Neutrophil (primary cell): ENCODE measurements around the gene ASB5.
"Not testable (repeated sequence)": the region's sequence is repeated elsewhere in the genome, so short reads cannot be mapped to it uniquely, and the experiment has no call there.

Experiments used
- H3K27ac ChIP-seq: fragments of 200-600 bp; sonication (generic); 2 replicates; pipeline ENCODE4 v1.5.1; 2016; ENCODE audit warnings: mild to moderate bottlenecking, moderate library complexity
- H3K27me3 ChIP-seq: fragments of 200-600 bp; sonication (generic); 2 replicates; pipeline ENCODE4 v1.6.0; 2016; ENCODE audit warnings: mild to moderate bottlenecking
- H3K36me3 ChIP-seq: fragments of 200-600 bp; sonication (generic); 2 replicates; pipeline ENCODE4 v1.5.1; 2017
- H3K4me1 ChIP-seq, 2 experiments: fragments of 200-600 bp in 1 of 2; sonication (generic) in 1 of 2; 1 replicate in 1 of 2; 2 replicates in 1 of 2; pipeline versions ENCODE4 v1.5.1 to v1.6.1; 2013 to 2016; ENCODE audit warnings: low read depth in 1 of 2, low read length in 1 of 2, mild to moderate bottlenecking in 1 of 2, moderate library complexity in 1 of 2; ENCODE audit not compliant: control insufficient read depth in 1 of 2, insufficient read depth in 1 of 2
- H3K4me3 ChIP-seq, 2 experiments: fragments of 200-600 bp in 1 of 2; sonication (generic) in 1 of 2; 1 replicate in 1 of 2; 2 replicates in 1 of 2; pipeline ENCODE4 v1.5.1; 2013 to 2016; ENCODE audit warnings: low read depth in 1 of 2, low read length in 1 of 2, mild to moderate bottlenecking in 1 of 2, moderate library complexity in 1 of 2
- H3K9me3 ChIP-seq: fragments of 200-600 bp; sonication (generic); 2 replicates; pipeline ENCODE4 v1.5.1; 2016
- TF ChIP-seq, protein P1 (sequence below): fragments of 200-600 bp; sonication (generic); IDR thresholded peaks from 2 replicates; pipeline ENCODE4 v1.5.1; 2016; ENCODE audit warnings: antibody characterized with exemption

ASB5 gene

DNA sequence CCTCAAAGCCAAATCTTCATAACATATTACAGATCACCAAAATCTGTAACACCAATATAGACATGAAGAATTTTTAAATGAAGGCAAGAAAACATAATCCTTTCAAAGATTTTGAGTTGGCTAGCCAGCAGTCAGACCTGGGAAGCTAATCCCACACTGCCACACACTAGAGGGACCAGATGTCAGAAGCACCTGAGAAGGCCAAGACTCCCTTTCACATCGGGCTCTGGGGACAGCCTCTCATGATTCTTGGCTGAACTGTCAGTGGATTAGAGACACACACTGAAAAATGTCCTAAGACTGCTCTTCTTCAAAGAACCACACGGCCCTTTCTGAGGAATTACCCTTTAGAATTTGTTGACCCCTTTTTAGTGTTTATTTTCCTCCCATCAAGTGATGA is 45.5 kb downstream of the ASB5 start:
- H3K4me3 ChIP-seq: no peak overlapping the region
- no peaks in the 10 kb centered on the region for H3K27me3 ChIP-seq
- TF ChIP-seq, protein P1, sequence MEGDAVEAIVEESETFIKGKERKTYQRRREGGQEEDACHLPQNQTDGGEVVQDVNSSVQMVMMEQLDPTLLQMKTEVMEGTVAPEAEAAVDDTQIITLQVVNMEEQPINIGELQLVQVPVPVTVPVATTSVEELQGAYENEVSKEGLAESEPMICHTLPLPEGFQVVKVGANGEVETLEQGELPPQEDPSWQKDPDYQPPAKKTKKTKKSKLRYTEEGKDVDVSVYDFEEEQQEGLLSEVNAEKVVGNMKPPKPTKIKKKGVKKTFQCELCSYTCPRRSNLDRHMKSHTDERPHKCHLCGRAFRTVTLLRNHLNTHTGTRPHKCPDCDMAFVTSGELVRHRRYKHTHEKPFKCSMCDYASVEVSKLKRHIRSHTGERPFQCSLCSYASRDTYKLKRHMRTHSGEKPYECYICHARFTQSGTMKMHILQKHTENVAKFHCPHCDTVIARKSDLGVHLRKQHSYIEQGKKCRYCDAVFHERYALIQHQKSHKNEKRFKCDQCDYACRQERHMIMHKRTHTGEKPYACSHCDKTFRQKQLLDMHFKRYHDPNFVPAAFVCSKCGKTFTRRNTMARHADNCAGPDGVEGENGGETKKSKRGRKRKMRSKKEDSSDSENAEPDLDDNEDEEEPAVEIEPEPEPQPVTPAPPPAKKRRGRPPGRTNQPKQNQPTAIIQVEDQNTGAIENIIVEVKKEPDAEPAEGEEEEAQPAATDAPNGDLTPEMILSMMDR: no peak
- H3K9me3 ChIP-seq: no peaks in the 10 kb centered on the region
- H3K27ac ChIP-seq: no peak overlapping the region
- no peaks in the 10 kb centered on the region for H3K36me3 ChIP-seq
- no peaks in the 10 kb centered on the region for H3K4me1 ChIP-seq

DNA sequence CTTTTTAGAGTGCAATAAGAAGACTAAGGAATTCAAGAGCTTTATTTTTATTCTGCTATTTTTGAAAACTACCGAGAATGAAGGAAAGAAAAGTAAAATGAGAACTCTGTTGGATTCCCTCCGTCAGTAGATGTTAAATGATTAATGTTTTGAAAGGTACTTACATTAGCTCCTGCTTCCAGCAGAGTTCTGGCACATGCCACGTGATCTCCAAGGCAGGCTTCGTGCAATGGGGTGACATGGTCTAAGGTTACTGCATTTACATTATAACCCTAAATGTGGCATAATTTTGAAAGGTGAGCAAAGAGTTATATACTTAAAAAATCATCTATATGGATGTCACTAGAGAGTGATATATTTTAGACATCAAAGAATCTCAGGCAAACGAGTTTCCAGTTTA is 46.9 kb downstream of the ASB5 start:
- Histone ChIP-seq H3K4me1 (no peaks in the 10 kb centered on the region), H3K27me3 (no peaks in the 10 kb centered on the region), H3K27ac (no peak overlapping the region), H3K9me3 (no peaks in the 10 kb centered on the region), H3K36me3 (no peaks in the 10 kb centered on the region), H3K4me3 (no peak overlapping the region)
- TF ChIP-seq, protein P1: no peak

DNA sequence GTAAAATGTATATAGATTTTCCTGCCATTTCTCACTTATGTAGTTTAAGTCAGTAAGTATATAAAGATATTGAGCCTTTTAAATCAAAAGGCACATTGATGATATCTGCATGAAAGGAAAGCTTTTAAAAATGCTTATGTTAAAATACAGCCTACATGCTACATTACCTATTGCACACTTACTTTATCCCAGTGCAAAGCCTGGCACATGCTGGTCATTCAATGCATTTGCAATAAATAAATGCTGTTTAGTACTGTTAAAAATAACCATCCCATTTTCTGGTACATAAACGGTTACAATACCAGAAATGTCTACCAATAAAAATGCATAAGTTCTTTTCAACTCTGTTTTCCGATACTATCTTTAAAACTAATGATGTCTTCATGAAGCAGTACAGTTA is 51.5 kb downstream of the ASB5 start:
- Histone ChIP-seq H3K27me3 (no peaks in the 10 kb centered on the region), H3K36me3 (no peaks in the 10 kb centered on the region), H3K9me3 (no peaks in the 10 kb centered on the region), H3K4me1 (no peaks in the 10 kb centered on the region), H3K4me3 (no peak overlapping the region), H3K27ac (no peak overlapping the region)
- TF ChIP-seq, protein P1: no peak

DNA sequence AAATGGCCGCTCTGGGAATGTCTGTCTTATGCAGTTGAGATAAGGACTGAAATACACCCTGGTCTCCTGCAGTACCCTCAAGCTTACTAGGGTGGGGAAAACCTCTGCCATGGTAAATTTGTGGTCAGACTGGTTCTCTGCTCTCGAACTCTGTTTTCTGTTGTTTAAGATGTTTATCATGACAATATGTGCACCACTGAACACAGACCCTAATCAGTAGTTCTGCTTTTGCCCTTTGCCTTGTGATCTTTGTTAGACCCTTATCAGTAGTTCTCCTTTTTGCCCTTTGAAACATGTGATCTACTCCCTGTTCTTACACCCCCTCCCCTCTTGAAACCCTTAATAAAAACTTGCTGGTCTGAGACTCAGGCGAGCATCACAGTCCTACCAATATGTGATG is 56.7 kb downstream of the ASB5 start:
- H3K4me1 ChIP-seq, H3K4me3 ChIP-seq, H3K9me3 ChIP-seq, H3K27me3 ChIP-seq, H3K27ac ChIP-seq, H3K36me3 ChIP-seq: not testable (repeated sequence)

DNA sequence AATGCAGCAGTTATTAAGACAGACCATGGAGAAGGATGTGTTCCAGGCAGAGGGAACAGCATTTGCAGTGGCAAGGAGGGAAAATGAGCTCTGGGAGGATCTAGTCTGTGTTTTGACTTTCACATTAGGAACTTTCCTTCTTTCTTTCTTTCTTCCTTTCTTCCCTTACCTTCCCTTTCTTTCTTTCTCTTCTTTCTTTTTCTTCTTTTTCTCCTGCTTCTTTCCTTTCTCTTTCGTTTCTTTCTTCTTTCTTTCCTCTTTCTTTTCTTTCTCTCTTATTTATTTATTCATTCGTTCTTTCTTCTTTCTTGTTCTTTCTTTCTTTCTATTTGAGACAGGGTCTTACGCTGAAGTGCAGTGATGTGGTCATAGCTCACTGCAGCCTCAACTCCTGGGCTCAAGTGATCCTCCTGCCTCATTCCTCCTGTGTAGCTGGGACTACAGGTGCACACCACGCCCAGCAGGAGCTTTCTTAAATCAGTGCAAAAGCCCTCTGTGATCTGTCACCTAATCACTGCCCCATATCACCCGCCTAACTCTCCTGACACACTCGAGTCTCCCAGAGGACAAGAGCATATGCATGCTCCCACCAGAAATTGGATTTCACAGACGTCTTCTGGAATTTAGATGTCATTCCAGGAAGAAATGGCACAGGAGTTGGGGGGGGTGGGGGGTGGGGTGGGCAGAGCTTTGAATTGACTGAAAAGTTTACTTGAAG is 58.3 kb downstream of the ASB5 start:
- no peaks in the 10 kb centered on the region for H3K9me3 ChIP-seq
- no peak overlapping the region for H3K4me3 ChIP-seq
- H3K36me3 ChIP-seq: no peaks in the 10 kb centered on the region
- no peaks in the 10 kb centered on the region for H3K27me3 ChIP-seq
- TF ChIP-seq, protein P1: no peak
- H3K4me1 ChIP-seq: no peaks in the 10 kb centered on the region
- no peak overlapping the region for H3K27ac ChIP-seq

DNA sequence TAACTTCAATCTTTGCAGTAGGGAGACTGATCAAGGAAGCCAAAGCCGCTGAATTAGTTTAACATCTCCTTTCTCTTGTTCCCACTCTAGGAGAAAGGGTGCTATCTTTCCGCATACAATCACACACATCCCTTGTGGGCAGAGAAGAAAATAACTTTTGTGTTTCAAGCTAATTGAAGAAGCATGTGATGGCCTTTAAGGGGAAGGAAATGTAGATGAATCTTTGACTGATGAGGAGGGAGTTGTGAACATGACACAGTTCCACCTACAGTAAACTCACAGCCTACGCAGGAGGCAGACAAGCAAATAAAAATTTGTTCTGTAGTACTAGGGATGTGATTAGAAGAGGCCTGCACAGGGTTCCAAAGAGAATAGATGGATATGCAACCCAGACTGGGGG is 58.9 kb downstream of the ASB5 start:
- H3K4me3 ChIP-seq: no peak overlapping the region
- H3K36me3 ChIP-seq: no peaks in the 10 kb centered on the region
- H3K27ac ChIP-seq: no peak overlapping the region
- H3K4me1 ChIP-seq: no peaks in the 10 kb centered on the region
- TF ChIP-seq, protein P1: no peak
- H3K27me3 ChIP-seq: no peaks in the 10 kb centered on the region
- H3K9me3 ChIP-seq: no peaks in the 10 kb centered on the region
